ENCODE results near the gene MTIF2.
A peak's percentile ranks its signal among the peaks of the same experiment; 100 is the strongest.
"Not testable (repeated sequence)": the region's sequence is repeated elsewhere in the genome, so short reads cannot be mapped to it uniquely, and the experiment has no call there.

Gene MTIF2

GRCh38 chr2:55239656-55240222 lies 29.3 kb downstream of the MTIF2 start:
- DNase-seq = no peak

GRCh38 chr2:55236992-55237543 lies 32.0 kb downstream of the MTIF2 start:
- no peak for DNase-seq

GRCh38 chr2:55235724-55236538 lies 33.1 kb downstream of the MTIF2 start:
- no peak for DNase-seq

- DNase-seq = no peak
Measured at GRCh38 chr2:55233658-55233940, 35.4 kb downstream of the MTIF2 start.

GRCh38 chr2:55232863-55233657 lies 36.0 kb downstream of the MTIF2 start:
- peak; percentile 57 for DNase-seq

- peak; percentile 92 for DNase-seq
Measured at GRCh38 chr2:55232084-55232862, 36.8 kb downstream of the MTIF2 start, which contains the start of the genes CLHC1 and RPS27A. Gene CLHC1, minus strand, starts transcription at chr2:55232293. Its CDS starts 9,882 bp downstream, at chr2:55222411. Gene RPS27A, plus strand, starts transcription at chr2:55232688. Its CDS starts 137 bp downstream, at chr2:55232825.

- no peak for DNase-seq
Measured at GRCh38 chr2:55231546-55232083, 37.4 kb downstream of the MTIF2 start.

- DNase-seq = no peak
Measured at GRCh38 chr2:55230551-55230950, 38.5 kb downstream of the MTIF2 start.

- no peak for DNase-seq
Measured at GRCh38 chr2:55229221-55229620, 39.8 kb downstream of the MTIF2 start.

GRCh38 chr2:55228226-55228563 lies 40.8 kb downstream of the MTIF2 start:
- DNase-seq = no peak

GRCh38 chr2:55227437-55228225 lies 41.4 kb downstream of the MTIF2 start:
- DNase-seq = not testable (repeated sequence)

- DNase-seq = no peak
Measured at GRCh38 chr2:55225481-55226020, 43.5 kb downstream of the MTIF2 start.

- no peak for DNase-seq
Measured at GRCh38 chr2:55224761-55225261, 44.2 kb downstream of the MTIF2 start.

GRCh38 chr2:55223958-55224760 lies 44.9 kb downstream of the MTIF2 start:
- no peak for DNase-seq

GRCh38 chr2:55213822-55214221 lies 55.2 kb downstream of the MTIF2 start:
- no peak for DNase-seq

GRCh38 chr2:55204950-55205349 lies 64.1 kb downstream of the MTIF2 start:
- DNase-seq = no peak

- DNase-seq = no peak
Measured at GRCh38 chr2:55204536-55204935, 64.5 kb downstream of the MTIF2 start.

- DNase-seq = no peak
Measured at GRCh38 chr2:55200416-55200815, 68.6 kb downstream of the MTIF2 start.

GRCh38 chr2:55196526-55196925 lies 72.5 kb downstream of the MTIF2 start:
- no peak for DNase-seq

- not testable (repeated sequence) for DNase-seq
Measured at GRCh38 chr2:55191888-55192287, 77.1 kb downstream of the MTIF2 start.
